Inflammatory macrophage treated with lipopolysaccharide for 4 hours (primary cell): ENCODE measurements around the gene GATD1.
"Not testable (repeated sequence)": the region's sequence is repeated elsewhere in the genome, so short reads cannot be mapped to it uniquely, and the experiment has no call there.

Experiments
- DNase-seq: peaks from one replicate; pipeline ENCODE4 v3.0.0-alpha.2; 2020

GATD1 gene

DNA sequence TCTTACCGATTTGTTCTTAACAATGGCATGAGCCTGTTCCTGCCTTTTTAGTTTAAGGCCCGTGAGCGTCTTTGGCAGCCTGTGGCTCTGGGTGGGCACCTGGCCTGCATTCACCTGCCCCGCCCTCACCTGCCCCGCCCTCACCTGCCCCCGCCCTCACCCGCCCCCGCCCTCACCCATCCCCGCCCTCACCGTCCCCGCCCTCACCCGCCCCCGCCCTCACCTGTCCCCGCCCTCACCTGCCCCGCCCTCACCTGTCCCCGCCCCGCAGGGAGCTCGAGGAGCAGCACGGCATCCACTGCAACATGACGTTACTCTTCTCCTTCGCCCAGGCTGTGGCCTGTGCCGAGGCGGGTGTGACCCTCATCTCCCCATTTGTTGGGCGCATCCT, 14.2 kb downstream of the GATD1 start:
- no peak for DNase-seq

DNA sequence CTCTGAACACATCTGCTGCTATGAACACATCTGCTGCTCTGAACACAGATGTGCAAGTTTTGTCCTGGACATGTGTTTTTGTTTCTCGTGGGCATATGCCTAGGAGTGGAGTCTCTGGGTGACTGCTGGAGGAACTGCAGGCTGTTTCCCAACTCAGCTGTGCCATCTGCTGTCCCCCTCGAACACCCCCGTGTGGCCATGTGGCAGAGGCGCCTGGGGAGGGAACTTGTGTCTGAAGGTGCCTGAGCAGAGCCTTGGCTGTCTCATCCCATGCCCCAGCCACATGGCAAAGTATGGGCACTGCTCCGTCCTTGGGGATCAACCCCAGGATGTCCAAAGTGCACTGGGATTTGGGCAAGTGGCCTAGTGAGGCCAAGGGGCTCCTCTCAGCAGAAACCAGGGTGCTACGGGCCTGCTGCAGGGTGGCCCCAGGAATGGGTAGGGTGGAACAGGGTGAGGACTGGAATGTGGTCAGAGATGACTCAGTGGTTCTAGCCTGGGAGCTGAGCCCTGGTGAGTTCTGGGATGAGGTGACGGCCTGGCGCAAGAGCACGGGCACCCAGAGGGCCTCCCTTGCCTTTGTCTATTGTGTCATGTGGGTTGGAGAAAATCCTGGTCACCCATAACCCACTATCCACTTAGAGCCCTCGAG, 14.7 kb downstream of the GATD1 start:
- DNase-seq = peak; percentile 65

- no peak for DNase-seq
Observed at GRCh38 chr11:761526-762108, 15.7 kb downstream of the GATD1 start.

GRCh38 chr11:760236-760635, 17.1 kb downstream of the GATD1 start:
- DNase-seq = no peak

GRCh38 chr11:749731-750130, 27.6 kb downstream of the GATD1 start:
- DNase-seq = peak; percentile 86

DNA sequence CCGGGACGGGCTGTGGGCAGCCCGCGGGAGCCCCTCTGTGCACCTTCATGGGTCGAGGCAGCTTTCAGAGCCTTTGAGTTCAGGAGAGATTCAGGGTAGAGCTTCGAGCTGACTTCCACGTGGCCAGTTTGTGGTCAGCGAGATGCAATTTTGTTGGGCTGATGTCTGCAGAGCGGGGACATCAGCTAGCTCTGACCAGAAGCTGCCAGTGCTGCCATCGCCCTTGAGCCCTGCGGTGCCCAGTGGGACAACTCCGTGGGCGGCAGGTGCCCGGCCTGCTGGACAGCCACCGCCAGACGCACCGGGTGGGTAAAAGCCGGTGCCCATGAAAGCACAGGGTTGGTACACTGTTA, 29.3 kb downstream of the GATD1 start:
- peak; percentile 48 for DNase-seq

DNA sequence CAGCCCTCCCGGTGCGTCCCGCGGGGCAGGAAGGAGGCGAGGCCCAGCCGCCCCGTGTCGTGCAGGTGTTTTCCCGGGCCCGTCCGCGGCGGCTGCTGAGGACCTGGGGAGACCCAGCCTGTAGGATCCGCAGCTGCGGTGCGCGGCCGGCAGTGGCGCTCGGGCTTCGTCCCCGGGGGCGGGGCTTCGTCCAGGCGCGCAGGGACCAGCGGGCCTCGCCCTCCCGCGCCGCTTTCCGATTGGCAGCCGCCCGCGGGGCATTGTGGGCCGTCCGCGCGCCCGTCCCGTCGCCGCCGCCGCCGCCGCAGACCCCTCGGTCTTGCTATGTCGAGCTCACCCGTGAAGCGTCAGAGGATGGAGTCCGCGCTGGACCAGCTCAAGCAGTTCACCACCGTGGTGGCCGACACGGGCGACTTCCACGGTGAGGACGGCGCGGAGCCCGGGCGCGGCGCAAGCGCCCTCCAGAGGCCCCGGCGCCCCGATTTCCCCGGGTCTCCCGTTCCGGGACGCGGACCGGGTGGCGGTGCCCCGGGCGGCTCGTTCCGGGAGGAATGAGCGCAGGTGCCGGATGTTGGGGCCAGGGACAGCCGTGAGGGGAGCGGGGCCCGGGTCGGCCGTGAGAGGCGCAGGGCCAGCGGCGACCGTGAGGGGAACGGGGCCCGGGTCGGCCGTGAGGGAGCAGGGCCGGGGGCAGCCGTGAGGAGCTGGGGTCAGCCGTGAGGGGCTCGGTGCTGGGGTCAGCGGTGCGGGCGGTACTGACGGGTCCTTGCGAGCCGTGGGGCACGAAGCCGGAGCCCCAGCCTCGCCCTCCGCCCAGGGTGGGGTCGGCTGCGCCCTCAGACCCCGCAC, 29.9 kb downstream of the GATD1 start, which contains the start of gene TALDO1:
Gene TALDO1 (plus strand): TSS at position 307 of the 849 bp plus-strand sequence. CDS start 18 bp downstream, at position 325.
- DNase-seq = peak; percentile 93

DNA sequence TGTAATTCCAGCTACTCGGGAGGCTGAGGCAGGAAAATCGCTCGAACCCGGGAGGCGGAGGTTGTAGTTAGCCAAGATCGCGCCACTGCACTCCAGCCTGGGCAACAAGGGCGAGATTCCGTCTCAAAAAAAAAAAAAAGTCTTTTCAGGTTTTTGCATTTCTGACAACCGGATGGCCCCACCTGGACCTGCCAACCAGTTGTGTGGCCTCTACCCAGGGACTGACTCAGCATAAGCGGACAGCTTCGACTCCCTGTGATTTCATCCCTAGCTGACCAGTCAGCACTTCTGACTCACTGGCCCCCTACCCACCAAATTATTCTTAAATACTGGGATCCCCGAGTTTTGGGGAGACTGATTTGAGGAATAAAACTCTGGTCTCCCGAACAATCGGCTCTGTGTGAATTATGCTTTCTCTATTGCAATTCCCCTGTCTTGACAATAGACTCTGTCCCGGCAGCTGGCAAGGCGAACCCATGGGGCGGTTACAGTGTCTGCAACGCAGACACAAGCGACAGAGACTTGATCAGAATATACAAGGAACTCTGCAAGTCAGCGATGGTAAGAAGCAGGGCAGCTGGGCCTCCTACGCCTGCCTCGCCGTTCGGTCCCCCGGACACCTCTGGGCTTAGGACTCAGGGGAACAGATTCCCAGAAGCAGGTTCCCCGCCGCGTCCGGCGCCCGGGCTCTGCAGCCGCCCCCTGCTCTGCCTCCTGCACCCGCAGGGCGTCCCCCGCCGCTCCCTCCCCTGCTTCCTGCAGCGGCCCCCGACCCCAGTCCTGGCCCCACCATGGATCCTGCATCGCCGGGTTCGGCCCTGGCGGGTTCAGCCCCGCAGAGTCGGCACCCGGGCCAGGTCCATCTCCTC, 30.8 kb downstream of the GATD1 start:
- DNase-seq = peak; percentile 30

DNA sequence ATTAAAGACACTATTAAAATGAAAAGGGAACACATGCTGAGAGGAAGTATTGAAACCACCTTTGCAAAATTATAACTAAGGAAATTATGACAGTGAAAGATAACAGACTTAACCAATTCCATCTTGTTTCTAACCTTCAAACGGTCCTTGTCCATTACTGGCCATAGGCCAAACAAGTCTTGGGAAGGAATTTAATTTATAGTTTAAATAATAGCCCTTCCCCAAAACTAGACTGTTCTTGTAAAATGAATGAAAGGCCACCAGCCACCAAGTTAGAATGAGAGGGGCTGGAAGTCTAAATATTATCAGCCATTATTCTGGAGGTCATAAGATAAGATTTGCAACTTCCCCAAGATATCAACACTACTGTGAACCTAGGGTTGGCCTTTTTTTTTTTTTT, 31.9 kb downstream of the GATD1 start:
- no peak for DNase-seq

- DNase-seq = no peak
Observed at GRCh38 chr11:742571-743201, 34.6 kb downstream of the GATD1 start.

DNA sequence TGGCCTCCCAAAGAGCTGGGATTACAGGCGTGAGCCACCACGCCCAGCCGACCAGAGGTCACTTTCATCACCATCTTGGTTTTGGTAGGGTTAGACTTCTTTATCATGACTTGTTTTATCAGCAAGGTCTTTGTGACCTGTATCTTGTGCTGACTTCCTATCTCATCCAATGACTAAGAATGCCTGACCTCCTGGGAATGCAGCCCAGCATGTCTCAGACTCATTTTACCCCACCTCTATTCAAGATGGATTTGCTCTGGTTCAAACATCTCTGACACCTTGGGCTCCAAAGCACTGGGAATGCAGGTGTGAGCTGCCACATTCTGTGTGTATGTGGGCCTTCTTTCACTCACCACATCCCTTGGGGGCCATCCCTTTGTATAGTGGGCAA, 35.1 kb downstream of the GATD1 start:
- DNase-seq = no peak

GRCh38 chr11:737899-738298, 39.4 kb downstream of the GATD1 start:
- not testable (repeated sequence) for DNase-seq

GRCh38 chr11:737366-737765, 39.9 kb downstream of the GATD1 start:
- DNase-seq = no peak

- not testable (repeated sequence) for DNase-seq
Observed at GRCh38 chr11:734541-734940, 42.7 kb downstream of the GATD1 start.

DNA sequence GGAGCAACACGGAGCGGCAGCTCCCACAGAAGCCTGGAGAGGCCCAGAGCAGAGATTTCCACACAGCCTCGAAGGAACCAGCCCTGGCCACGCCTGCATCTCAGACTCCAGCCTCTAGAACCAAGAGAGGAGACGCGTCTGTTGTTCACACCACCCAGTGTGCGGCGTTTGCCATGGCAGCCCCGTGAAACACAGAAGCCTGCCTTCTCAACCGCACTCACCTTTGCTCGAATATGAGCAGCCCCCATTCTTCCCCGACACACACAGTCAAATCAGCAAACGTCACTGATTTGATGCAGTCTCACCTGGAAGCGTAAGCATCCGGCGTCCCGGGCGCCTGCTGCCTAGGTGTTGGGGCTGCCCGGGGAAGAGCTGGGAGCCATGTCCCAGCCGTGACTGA, 44.2 kb downstream of the GATD1 start:
- no peak for DNase-seq

- no peak for DNase-seq
Observed at GRCh38 chr11:729492-730074, 47.7 kb downstream of the GATD1 start.

DNA sequence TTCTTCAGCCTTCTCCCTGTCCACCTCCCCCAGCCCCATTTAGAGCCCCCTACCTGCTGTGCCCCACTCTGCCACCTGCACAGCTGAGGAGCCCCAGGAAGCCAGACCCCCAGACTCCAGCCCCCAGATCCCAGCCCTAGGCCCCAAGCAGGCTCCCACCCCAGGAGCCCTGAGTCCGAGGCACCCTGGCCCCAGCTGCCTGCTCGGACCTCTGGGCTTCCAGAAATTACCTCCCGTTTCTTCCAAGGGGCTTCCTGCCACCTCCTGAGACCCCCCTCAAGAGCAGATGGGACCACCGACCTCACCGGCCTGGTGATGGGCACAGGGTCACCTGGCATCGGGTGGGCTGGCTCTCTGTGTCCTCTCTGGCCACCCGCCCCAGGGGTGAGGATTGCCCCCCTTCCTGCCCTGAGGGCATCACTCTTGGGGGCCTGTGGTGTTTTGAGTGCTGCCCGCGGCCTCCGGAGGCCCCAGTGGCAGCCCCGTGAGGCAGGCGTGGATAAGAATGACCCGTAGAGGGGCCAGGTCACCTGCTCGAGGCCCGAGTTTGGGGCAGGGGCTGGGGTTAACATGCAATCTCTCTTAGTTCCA, 48.3 kb downstream of the GATD1 start:
- DNase-seq = no peak

DNA sequence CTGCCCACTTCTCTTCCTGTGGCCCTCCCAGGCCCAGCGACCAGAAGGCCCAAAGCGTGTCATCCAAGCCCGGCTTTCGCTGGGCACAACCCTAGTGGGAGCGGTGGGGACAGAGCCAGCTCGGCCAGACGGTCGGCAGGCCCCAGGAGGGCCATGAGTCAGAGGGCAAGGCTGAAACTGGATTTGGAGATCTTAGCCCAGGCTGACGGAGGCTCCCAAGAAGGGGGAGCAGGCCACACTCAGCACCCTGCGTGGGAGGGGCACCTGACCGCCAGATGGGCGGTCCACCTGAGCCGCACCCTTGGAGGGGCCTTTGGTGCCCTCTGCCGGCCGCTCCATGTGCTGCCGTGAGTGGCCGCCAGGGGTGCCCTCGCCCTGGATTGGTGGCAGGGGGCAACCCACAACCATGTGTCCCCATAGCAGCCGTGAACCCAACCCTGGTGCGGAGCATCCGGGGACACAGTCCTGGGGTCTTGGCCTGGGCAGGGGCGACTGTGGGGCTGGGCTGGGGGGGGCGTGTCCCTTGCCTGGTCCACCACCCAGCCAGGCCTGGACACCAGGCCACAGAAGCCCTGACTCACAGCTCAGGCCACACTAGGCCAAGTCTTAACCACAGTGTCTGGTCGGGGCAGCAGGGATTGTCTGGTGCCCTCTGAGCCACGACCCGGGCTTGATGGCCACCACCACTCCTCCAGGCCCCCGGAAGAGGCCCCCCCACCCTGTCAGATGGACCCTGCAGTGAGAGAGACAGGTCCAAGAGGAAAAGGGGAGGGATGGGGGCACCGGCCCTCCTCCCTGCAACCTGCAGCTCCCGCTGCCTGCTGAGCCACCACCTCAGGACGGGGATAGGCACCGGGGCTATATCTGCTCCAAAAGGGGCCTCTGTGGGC, 49.2 kb downstream of the GATD1 start:
- peak; percentile 64 for DNase-seq

DNA sequence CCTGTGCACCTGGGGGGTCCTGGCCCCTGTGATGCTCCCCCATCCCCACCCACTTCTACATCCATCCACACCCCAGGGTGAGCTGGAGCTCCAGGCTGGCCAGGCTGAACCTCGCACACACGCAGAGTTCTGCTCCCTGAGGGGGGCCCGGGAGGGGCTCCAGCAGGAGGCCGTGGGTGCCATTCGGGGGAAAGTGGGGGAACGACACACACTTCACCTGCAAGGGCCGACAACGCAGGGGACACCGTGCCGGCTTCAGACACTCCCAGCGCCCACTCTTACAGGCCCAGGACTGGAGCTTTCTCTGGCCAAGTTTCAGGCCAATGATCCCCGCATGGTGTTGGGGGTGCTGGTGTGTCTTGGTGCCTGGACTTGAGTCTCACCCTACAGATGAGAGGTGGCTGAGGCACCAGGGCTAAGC, 50.0 kb downstream of the GATD1 start:
- no peak for DNase-seq
